IPS DF 6.9 (cell line): Measurements from ENCODE around the gene CDH4.

Experiments
- DNase-seq: peaks from one replicate; pipeline ENCODE4 v3.0.0-alpha.2; 2013; ENCODE audit warnings: low read depth, low spot score
- H3K27ac ChIP-seq: one replicate; pipeline ENCODE4 v1.5.1; 2013; ENCODE audit warnings: low read length, control low read depth
- H3K27me3 ChIP-seq: 2 replicates; pipeline ENCODE4 v1.6.1; 2013; ENCODE audit warnings: mild to moderate bottlenecking, low read length; ENCODE audit not compliant: control insufficient read depth, insufficient read depth
- H3K36me3 ChIP-seq: 2 replicates; pipeline ENCODE4 v1.6.1; 2013; ENCODE audit warnings: low read length; ENCODE audit not compliant: control insufficient read depth, insufficient read depth
- H3K4me1 ChIP-seq: 2 replicates; pipeline ENCODE4 v1.6.1; 2013; ENCODE audit warnings: low read length; ENCODE audit not compliant: control insufficient read depth, insufficient read depth
- H3K4me3 ChIP-seq: 2 replicates; pipeline ENCODE4 v1.5.1; 2013; ENCODE audit warnings: mild to moderate bottlenecking, low read length
- H3K9me3 ChIP-seq: 2 replicates; pipeline ENCODE4 v1.6.1; 2013; ENCODE audit warnings: low read length, inconsistent platforms; ENCODE audit not compliant: control insufficient read depth, insufficient read depth
- WGBS: extraction: QIAGEN DNeasy Blood & Tissue Kit; methylation state at CpG from one replicate; pipeline ENCODE4 v1.1.7; 2013; ENCODE audit warnings: mixed read lengths, missing lambda C conversion rate; ENCODE audit not compliant: insufficient read length, insufficient coverage; 5-methylcytosine and 5-hydroxymethylcytosine counted together

CDH4 gene

DNA sequence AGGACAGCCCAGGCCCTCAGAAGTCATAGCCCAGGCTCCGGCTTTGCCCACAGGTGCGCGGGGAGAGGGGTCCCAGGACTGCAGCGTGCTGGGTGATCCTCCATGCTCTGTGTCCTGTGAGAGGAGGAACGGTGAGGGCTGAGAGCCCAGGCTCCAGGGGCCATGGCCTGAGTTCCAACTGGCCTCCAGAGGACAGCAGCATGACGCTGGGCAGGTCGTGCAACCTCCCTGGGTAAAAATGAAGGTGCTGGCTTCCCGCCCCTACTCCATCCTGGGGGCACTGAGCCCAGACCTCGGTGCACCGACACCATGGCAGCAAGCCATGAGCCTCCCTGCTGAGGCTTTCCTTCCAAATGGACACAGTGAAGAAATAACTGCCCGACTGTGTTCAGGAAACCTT, 508.3 kb downstream of the CDH4 start:
- Histone ChIP-seq H3K27me3 (no peaks in the 10 kb centered on the region), H3K4me3 (no peak overlapping the region), H3K36me3 (no peaks in the 10 kb centered on the region), H3K4me1 (peaks cover 2% of the 10 kb centered on the region; the same call in 1 of the 2 replicates), H3K9me3 (no peaks in the 10 kb centered on the region), H3K27ac (no peak overlapping the region)
- no peak for DNase-seq
- no CpG with 5 or more reads among the region's 11 CpGs for WGBS

DNA sequence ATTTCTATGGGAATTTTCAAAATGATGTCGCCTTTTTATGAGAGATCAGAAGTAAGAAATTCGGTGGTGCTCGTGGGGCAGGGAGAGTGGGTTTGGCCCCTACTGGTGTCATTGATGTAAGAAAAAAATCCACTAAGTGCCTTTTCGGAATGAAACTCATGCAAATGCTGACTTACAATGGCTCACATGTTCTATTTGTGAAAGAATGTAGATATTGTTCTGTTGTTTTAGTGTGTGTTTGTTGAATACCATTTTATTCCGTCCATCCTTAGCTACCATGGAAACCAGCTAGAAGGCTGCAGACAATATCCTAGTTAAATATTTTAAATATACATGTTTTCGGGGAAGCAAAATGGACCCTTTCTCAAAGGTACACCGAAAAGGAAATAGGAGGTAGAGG, 508.7 kb downstream of the CDH4 start:
- no peak for DNase-seq
- H3K9me3 ChIP-seq, result no peaks in the 10 kb centered on the region
- H3K27me3 ChIP-seq, result no peaks in the 10 kb centered on the region
- no peak overlapping the region for H3K27ac ChIP-seq
- WGBS, result no CpG with 5 or more reads among the region's 7 CpGs
- no peak overlapping the region for H3K4me3 ChIP-seq
- H3K4me1 ChIP-seq, result peaks cover 2% of the 10 kb centered on the region; the same call in 1 of the 2 replicates
- H3K36me3 ChIP-seq, result no peaks in the 10 kb centered on the region

DNA sequence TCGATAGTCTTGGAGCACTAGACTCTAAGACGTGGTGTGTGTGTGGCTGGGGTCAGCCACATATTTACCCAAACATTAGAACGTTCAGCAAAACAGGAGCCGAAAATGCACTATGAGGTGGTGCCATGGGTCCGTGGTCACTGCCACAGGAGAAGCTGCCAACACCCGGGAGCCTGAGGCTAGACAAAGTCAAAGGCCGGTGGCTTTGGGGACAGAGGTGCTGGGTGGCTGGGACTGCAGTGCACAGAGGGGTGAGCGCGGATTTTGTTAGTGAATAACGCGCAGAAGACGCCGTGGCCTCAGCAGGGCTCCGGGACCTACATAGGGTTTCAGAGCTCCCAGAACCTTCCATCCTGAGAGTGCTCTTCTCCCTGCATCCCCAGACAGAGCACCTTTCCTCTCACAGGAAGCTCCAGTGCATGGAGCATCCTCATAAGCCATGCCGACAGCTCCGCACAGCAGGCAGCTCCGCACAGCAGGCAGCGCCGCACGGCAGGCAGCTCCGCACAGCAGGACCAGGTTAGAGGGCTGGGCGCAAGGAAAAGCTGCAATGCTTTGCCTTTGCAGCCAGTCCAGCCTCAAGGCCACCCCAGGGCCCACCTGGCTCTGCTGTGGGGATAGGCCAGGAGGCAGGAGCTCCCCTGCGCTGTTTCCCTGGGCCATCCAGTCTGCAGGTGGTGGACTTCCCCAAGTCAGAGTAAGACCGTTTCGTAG, 509.5 kb downstream of the CDH4 start:
- WGBS, result no CpG with 5 or more reads among the region's 25 CpGs
- H3K4me1 ChIP-seq, result no peaks in the 10 kb centered on the region
- no peaks in the 10 kb centered on the region for H3K27me3 ChIP-seq

DNA sequence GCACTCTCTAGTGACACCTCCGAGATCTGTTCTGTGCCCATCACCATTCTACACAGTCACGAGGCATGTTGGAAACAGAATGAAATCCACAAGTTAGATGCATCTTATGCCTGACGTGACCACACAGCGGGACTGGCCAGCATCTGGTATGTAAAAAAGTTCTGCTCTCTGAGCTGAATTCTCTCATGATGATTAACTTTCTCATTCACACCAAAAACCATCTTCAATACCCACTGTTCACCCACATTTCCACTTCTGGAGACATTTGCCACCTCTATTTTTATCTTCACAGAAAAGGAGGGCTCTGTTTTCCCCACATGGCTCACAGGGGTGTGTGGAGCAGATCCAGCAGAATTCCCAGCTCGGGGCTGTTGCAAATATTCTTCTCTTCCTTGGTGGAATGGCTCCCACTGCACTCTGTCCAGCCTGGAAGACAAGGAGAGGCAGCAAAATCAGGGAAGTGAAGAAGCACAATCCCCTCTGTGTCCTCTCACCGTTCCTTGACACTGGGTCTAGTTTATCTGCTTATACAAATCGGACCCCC, 510.2 kb downstream of the CDH4 start:
- H3K4me3 ChIP-seq, result no peak overlapping the region
- H3K9me3 ChIP-seq, result no peaks in the 10 kb centered on the region
- no peak overlapping the region for H3K27ac ChIP-seq
- no CpG with 5 or more reads among the region's 7 CpGs for WGBS
- no peaks in the 10 kb centered on the region for H3K4me1 ChIP-seq
- H3K27me3 ChIP-seq, result no peaks in the 10 kb centered on the region
- no peak for DNase-seq
- no peaks in the 10 kb centered on the region for H3K36me3 ChIP-seq

More for the DNA sequence above, 509.5 kb downstream of the CDH4 start:
- no peak overlapping the region for H3K4me3 ChIP-seq
- H3K36me3 ChIP-seq, result no peaks in the 10 kb centered on the region
- DNase-seq, result no peak
- H3K9me3 ChIP-seq, result no peaks in the 10 kb centered on the region
- H3K27ac ChIP-seq, result no peak overlapping the region

DNA sequence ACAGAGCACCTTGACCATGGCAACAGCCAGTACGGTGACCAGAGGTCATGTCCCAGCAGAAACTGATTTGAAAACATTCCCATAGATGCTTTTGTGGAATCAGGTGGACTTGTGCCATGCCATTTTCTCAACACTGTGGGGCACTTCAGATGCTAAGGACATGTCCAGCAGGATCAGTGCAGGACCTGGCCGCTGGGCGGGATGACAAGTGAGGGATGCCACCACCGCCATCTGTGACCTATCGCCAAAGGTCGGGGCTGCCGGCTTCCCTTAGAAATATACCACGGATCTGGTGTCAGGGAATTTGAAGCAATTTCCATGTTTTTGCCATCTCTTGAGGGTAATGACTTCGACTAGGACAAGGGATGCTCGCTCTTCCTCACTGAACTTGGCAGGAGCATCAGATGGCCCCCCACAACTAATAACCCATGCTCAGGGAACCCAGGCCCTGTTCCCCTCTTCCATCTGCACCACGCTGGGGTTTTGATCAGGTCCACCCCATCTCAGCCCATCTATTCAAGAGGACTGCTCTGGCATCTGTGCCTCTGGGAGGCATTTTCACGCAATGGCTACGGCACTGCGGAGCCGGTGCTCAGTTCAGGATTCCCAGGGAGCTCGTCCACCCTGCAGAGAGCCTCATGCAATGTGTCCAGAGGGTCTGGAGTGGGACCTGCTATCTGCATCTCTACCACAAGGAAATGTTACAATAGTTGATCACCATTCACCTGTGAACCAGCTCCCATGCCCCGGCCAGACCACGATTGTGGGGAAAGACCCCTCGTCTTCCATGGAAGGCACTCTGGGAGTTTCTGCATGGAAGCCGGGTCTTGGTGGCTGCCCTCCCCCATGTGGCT, 511.1 kb downstream of the CDH4 start:
- Histone ChIP-seq H3K9me3 (no peaks in the 10 kb centered on the region), H3K27me3 (no peaks in the 10 kb centered on the region), H3K27ac (no peak overlapping the region), H3K36me3 (no peaks in the 10 kb centered on the region), H3K4me3 (no peak overlapping the region), H3K4me1 (no peaks in the 10 kb centered on the region)
- DNase-seq, result no peak
- WGBS, result no CpG with 5 or more reads among the region's 20 CpGs

DNA sequence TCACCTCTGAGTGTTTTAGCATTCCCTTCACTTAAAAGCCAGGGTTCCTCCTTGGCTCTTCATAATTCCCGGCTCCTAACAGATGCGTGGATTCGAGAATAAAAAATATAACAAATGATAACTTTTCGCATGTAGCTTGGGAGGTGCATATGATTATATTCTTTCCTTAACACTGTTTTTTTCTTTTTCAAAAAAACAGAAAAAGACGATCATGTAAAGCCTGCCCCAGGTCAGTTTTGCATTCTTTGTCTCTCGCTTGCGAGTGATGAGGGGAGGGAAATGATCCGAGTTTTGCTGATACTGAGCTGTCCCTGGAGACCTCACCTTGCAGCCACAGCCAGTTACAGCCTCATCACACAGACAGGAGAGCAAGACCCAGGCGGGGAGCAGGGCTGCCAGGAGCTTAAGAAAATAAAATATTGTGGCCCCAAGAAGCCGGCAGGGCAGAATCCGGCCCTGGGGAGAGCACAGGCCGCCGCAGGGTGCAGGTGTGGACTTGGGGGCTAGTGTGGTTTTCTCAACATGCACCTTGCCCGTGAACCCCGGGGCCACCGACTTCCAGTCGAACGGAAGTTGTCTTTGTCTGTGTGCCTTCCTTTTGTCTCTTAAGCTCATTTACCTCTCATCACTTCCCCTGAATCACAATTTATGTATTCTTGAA, 511.8 kb downstream of the CDH4 start:
- Histone ChIP-seq H3K4me3 (no peak overlapping the region), H3K27ac (no peak overlapping the region), H3K27me3 (no peaks in the 10 kb centered on the region), H3K36me3 (no peaks in the 10 kb centered on the region), H3K9me3 (no peaks in the 10 kb centered on the region), H3K4me1 (no peaks in the 10 kb centered on the region)
- WGBS, result no CpG with 5 or more reads among the region's 18 CpGs
- DNase-seq, result no peak

DNA sequence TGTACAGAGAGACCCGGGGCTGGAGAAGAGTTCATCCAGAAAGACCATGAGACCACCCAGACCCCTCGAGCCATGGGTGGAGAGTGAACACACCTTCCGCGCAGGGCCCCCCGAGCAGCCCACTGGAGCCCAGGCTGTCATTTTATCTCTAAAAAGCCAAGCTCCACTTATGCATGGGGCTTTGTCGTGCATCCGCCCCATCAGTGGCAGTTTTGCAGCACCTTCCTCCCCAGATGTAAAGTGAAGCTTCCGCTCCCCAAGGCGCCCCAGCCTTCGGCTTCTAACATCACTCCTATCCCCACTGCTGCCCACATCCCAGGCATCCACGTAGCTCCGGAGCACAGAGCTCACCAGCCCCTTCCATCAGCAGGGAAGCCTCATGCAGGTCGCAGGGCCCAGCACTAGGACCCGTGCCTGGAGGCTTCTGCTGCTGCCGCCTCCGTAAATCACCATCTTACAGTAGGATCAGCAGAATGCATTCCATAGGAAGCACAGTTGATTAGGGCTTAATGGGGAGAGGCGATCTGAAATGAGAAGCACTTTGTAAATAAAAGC, 512.5 kb downstream of the CDH4 start:
- no peaks in the 10 kb centered on the region for H3K27me3 ChIP-seq
- no peak for DNase-seq
- WGBS, result no CpG with 5 or more reads among the region's 17 CpGs

DNA sequence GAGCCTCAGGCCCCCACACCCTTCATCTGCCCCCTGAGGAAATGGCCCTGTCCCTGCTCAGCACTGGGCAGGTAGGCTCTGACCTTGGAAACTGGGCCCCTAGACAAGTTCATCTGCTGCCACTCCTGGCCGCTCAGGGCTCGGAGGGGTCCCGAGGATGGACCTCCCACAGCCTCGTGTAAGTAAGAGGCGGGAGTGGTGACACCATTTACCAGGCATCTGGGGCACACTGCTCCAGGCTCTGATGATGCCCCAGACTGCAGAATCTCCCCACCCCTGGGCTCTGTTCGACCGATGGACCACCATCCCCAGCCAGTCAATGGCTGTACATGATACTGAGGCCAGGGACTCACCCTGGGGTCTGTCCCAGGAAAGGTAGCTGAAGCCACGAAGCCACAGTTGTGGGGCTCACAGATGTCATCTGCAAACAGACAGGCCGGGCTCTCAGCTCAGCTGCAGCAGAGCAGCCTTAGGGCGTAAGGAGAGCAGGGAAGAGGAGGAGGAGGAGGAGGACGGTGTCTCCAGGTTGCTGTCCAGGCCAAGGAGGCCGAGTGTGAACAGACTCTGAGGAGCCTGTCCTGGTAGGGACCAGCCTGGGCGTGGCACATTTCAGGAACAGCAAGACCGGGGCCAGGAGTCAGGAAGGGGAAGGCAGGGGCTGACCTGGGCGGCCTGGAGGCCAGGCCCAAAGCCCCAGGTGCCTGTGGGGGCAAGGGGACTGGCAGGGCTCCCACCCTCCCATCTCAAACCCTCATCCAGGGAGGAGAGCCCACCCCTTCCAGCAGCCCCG, 513.2 kb downstream of the CDH4 start:
- H3K27ac ChIP-seq, result no peak overlapping the region
- no CpG with 5 or more reads among the region's 16 CpGs for WGBS
- no peaks in the 10 kb centered on the region for H3K36me3 ChIP-seq
- no peak overlapping the region for H3K4me3 ChIP-seq
- no peaks in the 10 kb centered on the region for H3K9me3 ChIP-seq
- H3K4me1 ChIP-seq, result no peaks in the 10 kb centered on the region
- no peak for DNase-seq
- H3K27me3 ChIP-seq, result no peaks in the 10 kb centered on the region

More for the DNA sequence above, 512.5 kb downstream of the CDH4 start:
- H3K4me3 ChIP-seq, result no peak overlapping the region
- no peak overlapping the region for H3K27ac ChIP-seq
- H3K36me3 ChIP-seq, result no peaks in the 10 kb centered on the region
- no peaks in the 10 kb centered on the region for H3K9me3 ChIP-seq
- H3K4me1 ChIP-seq, result no peaks in the 10 kb centered on the region

DNA sequence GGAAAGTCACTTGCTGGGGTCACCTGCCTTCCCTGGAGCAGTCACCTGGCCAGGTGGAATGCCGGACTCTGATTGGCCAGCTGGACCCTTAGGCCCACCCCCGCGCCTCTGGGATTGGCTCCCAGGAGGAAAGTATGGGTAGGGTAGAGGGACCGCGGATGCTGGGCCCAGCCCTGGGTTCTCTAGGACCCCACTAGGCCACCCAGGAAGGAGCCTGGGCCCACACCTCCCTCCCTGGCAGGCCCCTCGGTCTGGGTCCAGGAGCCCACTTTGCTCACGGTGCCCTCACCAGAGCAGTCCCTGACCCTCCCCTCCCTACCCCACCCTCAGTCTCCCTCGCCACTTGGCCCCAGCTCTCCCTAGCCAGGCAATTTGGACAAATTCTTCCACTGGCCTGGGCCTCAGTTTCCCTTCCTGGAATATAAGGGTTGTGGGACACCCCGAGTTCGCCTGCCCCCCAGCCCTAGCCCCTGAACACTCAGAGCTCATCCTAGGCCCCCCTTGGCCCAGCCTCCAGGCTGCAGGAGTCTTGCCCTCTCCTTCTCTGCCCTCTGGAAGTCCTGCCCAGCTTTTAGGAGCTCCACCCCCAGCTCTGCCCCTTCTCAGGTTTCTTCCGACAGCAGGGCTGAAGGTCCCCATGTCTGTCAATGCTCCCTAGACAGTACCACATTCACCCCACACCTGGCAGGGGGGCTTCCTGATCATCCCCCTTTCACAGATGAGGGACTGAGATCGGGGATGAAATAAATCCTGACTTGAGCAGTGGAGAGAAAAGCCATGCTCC, 514.0 kb downstream of the CDH4 start:
- H3K9me3 ChIP-seq, result no peaks in the 10 kb centered on the region
- no peaks in the 10 kb centered on the region for H3K36me3 ChIP-seq
- no peak overlapping the region for H3K27ac ChIP-seq
- H3K4me3 ChIP-seq, result no peak overlapping the region
- no peaks in the 10 kb centered on the region for H3K4me1 ChIP-seq
- no CpG with 5 or more reads among the region's 12 CpGs for WGBS
- no peak for DNase-seq
- H3K27me3 ChIP-seq, result no peaks in the 10 kb centered on the region
